Left kidney (tissue), 2 donors: Measurements from ENCODE around the gene TMEM266. TPM values are rescaled to one million over a fixed set of nuclear protein-coding genes. Genes with fewer than 3 reads are reported as not detected.

ENCODE experiments used
- DNase-seq: peaks from one replicate; pipeline ENCODE4 v3.0.0-alpha.2; 2013
- polyA plus RNA-seq: library from polyadenylated mRNA; unstranded; fragments of 120-200 nt; gene quantifications from one replicate; pipeline ENCODE4 v1.2.1, GENCODE V29; 2013; ENCODE audit not compliant: insufficient read length

The TMEM266 gene
- polyA plus RNA-seq, 1 donor: 12.3 TPM

- DNase-seq: no peak
Observed at GRCh38 chr15:76065793-76066192, 6.0 kb downstream of the TMEM266 start.

DNA sequence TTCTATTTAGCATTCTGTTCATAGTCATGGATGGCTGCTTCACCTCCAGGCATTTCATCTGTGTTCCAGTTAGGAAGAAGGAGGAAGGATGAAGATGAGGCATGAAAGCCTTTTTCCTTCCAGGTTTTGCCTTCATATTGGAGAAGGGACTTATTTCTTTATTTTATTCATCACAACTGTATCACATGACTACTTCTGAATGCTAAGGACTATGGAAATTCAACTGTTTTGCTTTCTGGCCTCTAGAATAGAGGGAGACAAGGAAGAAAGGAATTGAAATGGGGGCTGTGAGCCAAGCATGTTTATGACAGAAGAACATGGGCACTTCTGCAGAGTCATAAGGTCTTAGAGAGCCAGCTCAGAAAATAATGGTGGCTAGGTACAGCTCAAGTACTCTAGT is 10.4 kb downstream of the TMEM266 start:
- no peak for DNase-seq

DNA sequence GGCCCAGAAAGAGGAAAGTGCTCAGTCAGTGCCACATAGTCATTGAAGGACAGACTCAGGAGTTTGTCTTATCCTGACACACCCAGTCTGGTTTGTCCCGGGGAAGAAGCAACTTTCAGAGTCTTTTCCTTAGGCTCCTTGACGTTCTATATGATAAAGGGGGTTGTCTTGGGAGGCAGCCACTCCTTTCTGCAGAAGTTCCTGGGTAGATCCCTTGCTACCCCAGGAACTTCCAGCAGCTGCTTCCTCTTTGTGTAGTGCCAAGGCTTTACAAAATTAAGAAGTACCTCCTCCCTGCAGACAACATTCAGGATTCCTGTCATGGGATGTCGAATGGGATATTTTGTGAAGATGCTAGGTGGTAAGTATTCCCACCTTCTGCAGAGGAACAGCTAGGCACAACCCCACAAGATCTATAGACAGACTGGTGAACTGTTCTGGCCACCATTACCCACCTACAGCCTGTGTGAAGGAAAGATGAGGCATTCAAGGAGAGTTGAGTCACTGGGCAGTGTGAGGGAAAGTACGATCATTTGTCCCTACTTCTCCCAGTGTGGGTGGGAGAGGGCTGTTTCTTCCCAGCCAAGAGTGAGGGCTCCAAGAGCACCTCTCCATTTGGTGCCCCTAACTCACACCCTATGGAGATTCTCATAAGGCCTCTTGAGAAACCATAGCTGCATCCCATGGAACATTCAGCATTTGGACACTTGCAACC is 11.3 kb downstream of the TMEM266 start:
- DNase-seq: no peak

- DNase-seq: no peak
Observed at GRCh38 chr15:76071806-76072205, 12.0 kb downstream of the TMEM266 start.

DNA sequence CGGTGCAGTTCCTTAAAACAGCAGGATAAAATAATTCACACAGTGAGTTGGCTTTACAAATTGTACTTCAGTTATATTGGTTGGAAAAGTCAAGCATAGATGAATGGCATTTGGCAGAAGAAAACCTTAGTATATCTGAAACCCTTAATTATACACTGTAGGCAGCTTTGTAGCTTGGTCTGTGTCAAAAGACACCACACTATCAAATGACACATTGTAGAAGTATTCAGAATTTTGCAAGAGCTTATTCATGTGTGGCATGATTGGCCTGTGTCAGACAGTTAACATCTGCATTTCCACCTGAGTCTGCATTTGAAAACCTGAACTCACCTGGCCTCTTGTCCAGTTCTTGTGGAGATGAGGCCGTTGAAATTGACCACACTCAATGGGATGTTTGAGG is 13.8 kb downstream of the TMEM266 start:
- no peak for DNase-seq

- DNase-seq: no peak
Observed at GRCh38 chr15:76075046-76075445, 15.3 kb downstream of the TMEM266 start.

GRCh38 chr15:76078285-76078877 is 18.6 kb downstream of the TMEM266 start:
- DNase-seq: no peak

- no peak for DNase-seq
Observed at GRCh38 chr15:76084256-76084655, 24.5 kb downstream of the TMEM266 start.

DNA sequence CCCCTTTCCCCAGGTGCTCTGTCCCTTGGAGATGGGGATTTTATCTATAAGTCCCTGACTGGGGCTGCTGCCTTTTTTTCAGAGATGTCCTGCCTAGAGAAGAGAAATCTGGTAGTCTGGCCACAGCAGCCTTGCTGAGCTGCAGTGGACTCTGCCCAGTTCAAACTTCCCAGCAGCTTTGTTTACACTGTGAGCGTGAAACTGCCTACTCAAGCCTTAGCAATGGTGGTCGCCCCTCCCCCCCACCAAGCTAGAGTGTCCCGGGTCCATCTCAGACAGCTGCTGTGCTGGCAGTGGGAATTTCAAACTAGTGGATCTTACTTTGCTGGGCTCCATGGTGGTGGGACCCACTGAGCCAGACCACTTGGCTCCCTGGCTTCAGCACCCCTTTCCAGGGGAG is 38.9 kb downstream of the TMEM266 start:
- DNase-seq: no peak

GRCh38 chr15:76099388-76099787 is 39.6 kb downstream of the TMEM266 start:
- DNase-seq: no peak

- DNase-seq: no peak
Observed at GRCh38 chr15:76100361-76100760, 40.6 kb downstream of the TMEM266 start.

DNA sequence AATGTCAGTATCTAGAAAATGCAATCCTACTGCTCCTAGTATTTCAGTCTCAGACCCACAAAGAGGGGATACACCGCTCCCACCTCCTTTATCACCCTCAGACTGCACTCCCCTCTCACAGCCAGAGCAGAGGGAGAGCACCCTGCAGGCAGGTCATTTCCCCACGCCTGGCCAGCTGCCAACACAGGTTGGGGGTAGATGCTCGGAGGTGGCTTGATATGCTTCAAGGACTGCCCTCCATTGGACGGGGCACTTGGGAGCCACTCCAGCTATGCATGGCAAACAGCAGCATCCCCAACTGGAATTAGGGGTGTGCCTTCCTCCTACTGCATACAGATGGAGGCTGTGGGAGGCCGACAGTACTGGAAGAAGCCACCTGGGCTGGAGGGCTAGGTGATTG is 41.9 kb downstream of the TMEM266 start:
- no peak for DNase-seq

GRCh38 chr15:76105391-76105790 is 45.6 kb downstream of the TMEM266 start:
- DNase-seq: no peak

GRCh38 chr15:76105911-76106310 is 46.1 kb downstream of the TMEM266 start:
- DNase-seq: no peak

GRCh38 chr15:76107169-76107568 is 47.4 kb downstream of the TMEM266 start:
- DNase-seq: no peak

- DNase-seq: no peak
Observed at GRCh38 chr15:76108021-76108723, 48.4 kb downstream of the TMEM266 start.

DNA sequence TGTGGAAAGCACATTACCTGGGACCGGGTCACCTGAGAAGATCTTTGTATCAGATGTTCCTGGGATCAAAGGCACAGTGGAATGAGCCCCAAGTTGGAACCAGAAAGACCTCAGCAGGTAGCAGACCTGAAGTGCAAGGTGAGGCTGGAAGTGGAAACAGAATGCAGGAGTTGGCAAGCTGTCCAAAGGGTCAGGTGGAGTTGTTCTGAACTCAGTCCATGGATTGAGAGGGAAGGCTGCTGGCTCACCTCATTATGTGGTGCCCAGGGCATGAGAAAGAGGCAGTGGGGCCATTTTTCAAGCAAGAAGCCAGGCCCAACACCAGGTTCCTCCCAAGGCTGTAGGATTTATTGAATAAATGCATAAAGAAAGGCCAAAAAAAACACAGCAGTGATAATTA is 49.3 kb downstream of the TMEM266 start:
- no peak for DNase-seq

DNA sequence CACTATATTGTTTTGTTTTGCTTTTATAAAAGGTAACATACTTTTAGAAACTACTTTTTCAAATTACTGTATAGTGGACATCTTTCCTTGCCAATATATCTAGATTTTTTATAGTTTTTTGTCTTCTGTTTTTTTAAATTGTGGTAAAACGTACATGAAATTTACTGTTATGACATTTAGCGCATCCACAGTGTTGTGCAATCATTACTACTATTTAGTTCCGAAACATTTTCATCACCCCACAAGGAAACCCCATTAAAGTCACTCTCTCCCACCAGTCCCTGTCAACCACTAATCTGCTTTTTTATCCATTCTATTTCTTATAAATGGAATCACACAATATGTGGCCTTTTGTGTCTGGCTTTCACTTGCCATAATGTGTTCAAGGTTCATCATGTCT is 54.8 kb downstream of the TMEM266 start:
- DNase-seq: no peak

- DNase-seq: no peak
Observed at GRCh38 chr15:76116138-76116885, 56.5 kb downstream of the TMEM266 start.

- DNase-seq: no peak
Observed at GRCh38 chr15:76117181-76117580, 57.4 kb downstream of the TMEM266 start.

DNA sequence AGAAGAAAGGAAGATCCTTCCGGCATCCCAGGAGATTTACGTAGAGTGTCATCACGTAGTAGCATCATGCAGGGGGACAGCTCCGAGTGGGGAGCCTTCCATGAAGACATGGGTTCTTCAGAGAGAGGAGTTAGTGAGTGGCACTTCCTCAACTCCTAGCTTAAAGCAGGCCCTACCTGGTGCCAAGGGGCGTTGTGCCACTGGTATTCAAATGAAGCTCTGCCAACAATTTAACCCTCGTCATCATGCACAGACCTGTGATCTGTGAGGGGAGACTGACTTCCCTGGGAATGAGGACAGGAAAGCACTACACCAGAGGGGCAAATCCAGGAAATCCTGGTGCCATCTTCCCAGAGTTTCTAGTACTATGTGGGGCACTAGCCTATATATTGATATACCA is 59.0 kb downstream of the TMEM266 start:
- DNase-seq: no peak

DNA sequence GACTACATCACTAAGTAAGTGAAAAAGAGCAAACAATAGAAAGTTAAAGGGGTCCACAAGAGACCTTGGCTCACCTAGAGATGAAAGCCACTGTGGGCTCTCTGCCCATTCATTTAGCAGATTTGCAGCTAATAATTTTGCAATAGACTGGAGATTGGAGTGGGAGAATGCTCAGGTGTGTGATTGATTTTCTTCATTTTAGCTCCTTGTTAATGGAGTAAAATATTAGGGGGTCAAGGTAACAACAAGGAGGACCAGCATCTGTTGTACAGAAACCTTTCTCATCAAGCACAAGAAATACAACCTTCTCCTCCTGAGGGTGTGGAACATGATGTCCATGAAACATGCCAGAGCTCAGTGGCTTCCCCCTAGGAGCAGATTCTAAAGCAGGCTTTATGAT is 63.2 kb downstream of the TMEM266 start:
- no peak for DNase-seq

GRCh38 chr15:76127169-76127568 is 67.4 kb downstream of the TMEM266 start:
- no peak for DNase-seq
